ENCODE results near the gene RALGAPA2.
"Not testable (repeated sequence)": the region's sequence is repeated elsewhere in the genome, so short reads cannot be mapped to it uniquely, and the experiment has no call there.

Gene RALGAPA2

GRCh38 chr20:20573797-20574196 is 138.6 kb downstream of the RALGAPA2 start:
- no peak for DNase-seq (ENCODE audit: low spot score)

- DNase-seq (ENCODE audit: low spot score), result no peak
Observed at GRCh38 chr20:20571068-20571780, 141.2 kb downstream of the RALGAPA2 start.

- peak; percentile 72 for DNase-seq (ENCODE audit: low spot score)
Observed at GRCh38 chr20:20568604-20569205, 143.7 kb downstream of the RALGAPA2 start.

GRCh38 chr20:20567712-20568111 is 144.7 kb downstream of the RALGAPA2 start:
- DNase-seq (ENCODE audit: low spot score), result no peak

- no peak for DNase-seq (ENCODE audit: low spot score)
Observed at GRCh38 chr20:20566516-20566915, 145.9 kb downstream of the RALGAPA2 start.

- DNase-seq (ENCODE audit: low spot score), result no peak
Observed at GRCh38 chr20:20564279-20564678, 148.2 kb downstream of the RALGAPA2 start.

GRCh38 chr20:20562507-20562906 is 149.9 kb downstream of the RALGAPA2 start:
- no peak for DNase-seq (ENCODE audit: low spot score)

- DNase-seq (ENCODE audit: low spot score), result no peak
Observed at GRCh38 chr20:20561841-20562240, 150.6 kb downstream of the RALGAPA2 start.

GRCh38 chr20:20561172-20561571 is 151.3 kb downstream of the RALGAPA2 start:
- DNase-seq (ENCODE audit: low spot score), result no peak

GRCh38 chr20:20557406-20557805 is 155.0 kb downstream of the RALGAPA2 start:
- no peak for DNase-seq (ENCODE audit: low spot score)

GRCh38 chr20:20555838-20556237 is 156.6 kb downstream of the RALGAPA2 start:
- no peak for DNase-seq (ENCODE audit: low spot score)

- no peak for DNase-seq (ENCODE audit: low spot score)
Observed at GRCh38 chr20:20554951-20555350, 157.5 kb downstream of the RALGAPA2 start.

- no peak for DNase-seq (ENCODE audit: low spot score)
Observed at GRCh38 chr20:20553541-20553940, 158.9 kb downstream of the RALGAPA2 start.

GRCh38 chr20:20552076-20552475 is 160.4 kb downstream of the RALGAPA2 start:
- no peak for DNase-seq (ENCODE audit: low spot score)

GRCh38 chr20:20551409-20551808 is 161.0 kb downstream of the RALGAPA2 start:
- DNase-seq (ENCODE audit: low spot score), result no peak

- DNase-seq (ENCODE audit: low spot score), result no peak
Observed at GRCh38 chr20:20549704-20550103, 162.7 kb downstream of the RALGAPA2 start.

- DNase-seq (ENCODE audit: low spot score), result no peak
Observed at GRCh38 chr20:20549267-20549612, 163.2 kb downstream of the RALGAPA2 start.

GRCh38 chr20:20548527-20549266 is 163.7 kb downstream of the RALGAPA2 start:
- no peak for DNase-seq (ENCODE audit: low spot score)

GRCh38 chr20:20547876-20548266 is 164.6 kb downstream of the RALGAPA2 start:
- no peak for DNase-seq (ENCODE audit: low spot score)

- DNase-seq (ENCODE audit: low spot score), result no peak
Observed at GRCh38 chr20:20547221-20547875, 165.1 kb downstream of the RALGAPA2 start.

- no peak for DNase-seq (ENCODE audit: low spot score)
Observed at GRCh38 chr20:20546402-20546801, 166.0 kb downstream of the RALGAPA2 start.

- DNase-seq (ENCODE audit: low spot score), result not testable (repeated sequence)
Observed at GRCh38 chr20:20543348-20543747, 169.1 kb downstream of the RALGAPA2 start.
